Mesenteric fat pad (tissue), 1 donor: ENCODE data around the gene SOD2. TPM values are rescaled to one million over a fixed set of nuclear protein-coding genes. Genes with fewer than 3 reads are reported as not detected.
"Not testable (repeated sequence)": the region's sequence is repeated elsewhere in the genome, so short reads cannot be mapped to it uniquely, and the experiment has no call there.

Experiments
- DNase-seq: peaks from one replicate; pipeline ENCODE4 v3.0.0-alpha.2; 2020; ENCODE audit warnings: low spot score
- total RNA-seq: library from RNA; stranded (reverse); fragmentation: NEBNext Ultra II Directional; extraction: Animal tissue kit (Norgen Biotek cat#: 25700); gene quantifications from one replicate; pipeline ENCODE4 v1.2.1, GENCODE V29; 2021
- donor health status: DM: yes; HTN: yes; CAD: no.

The SOD2 gene
- total RNA-seq, 1 donor from 2014 or later = 1,141 TPM

DNA sequence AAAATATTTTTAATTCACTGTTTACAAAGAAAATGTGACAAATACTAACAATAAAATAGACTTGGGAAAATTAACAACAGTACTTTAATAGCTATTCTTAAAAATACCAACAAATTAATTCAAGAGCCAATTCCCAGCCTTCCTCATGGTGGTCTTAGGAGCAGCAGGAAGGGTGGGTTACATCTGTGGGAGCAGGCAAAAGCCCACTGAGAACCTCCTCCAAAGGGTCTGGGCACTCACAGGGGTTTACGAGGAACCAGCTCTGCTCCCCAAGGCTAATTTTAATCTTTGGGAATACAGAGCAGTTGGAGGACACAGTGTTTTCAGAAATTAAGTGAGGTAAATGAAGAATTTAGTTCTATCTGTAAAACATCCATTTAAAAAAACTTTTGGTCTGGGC lies 10.2 kb downstream of the SOD2 start:
- DNase-seq = no peak

DNA sequence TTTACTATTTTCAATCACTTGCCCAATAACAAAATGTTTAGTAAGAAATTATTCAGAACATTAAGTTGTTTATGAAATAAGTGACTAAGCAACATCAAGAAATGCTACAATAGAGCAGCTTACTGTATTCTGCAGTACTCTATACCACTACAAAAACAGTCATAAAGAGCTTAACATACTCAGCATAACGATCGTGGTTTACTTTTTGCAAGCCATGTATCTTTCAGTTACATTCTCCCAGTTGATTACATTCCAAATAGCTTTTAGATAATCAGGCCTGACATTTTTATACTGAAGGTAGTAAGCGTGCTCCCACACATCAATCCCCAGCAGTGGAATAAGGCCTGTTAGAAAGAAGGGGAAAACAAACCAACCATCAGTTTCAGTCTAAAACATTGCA lies 10.7 kb downstream of the SOD2 start:
- no peak for DNase-seq

DNA sequence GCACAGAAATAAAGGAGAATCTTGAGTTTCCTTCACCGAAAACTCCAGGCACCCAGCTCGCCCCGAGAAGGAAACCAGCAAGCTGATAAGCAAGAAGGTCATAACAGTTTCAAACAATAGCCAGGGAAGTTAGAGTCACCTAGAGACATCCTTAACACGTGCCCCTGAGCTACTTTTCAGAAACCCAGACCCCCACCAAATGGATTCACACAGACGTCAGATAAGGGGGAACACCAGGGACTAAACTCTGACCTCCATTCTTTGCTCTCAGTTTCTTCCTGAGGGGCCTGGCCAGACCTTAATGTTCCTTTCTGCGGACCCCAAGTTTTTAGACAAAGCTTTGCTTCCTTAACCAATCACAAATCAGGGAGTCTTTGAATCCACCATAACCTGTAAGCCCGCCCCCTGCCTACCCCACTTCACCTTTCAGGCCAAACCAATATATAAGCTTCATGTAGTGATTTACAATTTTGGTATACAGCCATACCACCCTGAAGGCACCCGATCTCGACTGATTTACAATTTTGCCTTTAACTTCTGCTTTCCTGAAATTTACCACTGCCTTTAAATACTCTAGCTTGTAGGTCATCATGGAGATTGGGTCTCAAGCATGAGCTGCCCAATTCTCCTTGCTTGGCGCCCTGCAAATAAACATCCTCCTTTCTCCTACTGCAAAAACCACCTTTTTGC lies 11.7 kb downstream of the SOD2 start:
- DNase-seq = no peak

DNA sequence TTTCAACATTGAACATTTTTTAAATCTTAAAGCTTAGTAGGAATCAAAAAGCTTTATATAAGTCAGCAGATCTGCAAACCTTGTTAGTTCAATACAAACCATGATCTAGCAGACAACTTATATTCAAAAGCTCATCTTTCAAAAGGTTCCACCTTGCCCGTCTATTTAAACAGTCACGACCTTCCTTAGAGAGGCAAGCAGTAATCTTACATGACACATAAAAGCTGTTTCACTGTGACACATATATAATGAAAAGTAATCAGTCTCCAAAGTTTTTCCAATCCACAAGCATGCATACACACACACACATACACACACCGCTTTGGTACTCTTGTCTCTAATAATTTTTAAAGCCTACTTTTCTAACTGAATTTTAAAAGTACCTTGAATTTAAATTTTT lies 12.9 kb downstream of the SOD2 start:
- DNase-seq = no peak

DNA sequence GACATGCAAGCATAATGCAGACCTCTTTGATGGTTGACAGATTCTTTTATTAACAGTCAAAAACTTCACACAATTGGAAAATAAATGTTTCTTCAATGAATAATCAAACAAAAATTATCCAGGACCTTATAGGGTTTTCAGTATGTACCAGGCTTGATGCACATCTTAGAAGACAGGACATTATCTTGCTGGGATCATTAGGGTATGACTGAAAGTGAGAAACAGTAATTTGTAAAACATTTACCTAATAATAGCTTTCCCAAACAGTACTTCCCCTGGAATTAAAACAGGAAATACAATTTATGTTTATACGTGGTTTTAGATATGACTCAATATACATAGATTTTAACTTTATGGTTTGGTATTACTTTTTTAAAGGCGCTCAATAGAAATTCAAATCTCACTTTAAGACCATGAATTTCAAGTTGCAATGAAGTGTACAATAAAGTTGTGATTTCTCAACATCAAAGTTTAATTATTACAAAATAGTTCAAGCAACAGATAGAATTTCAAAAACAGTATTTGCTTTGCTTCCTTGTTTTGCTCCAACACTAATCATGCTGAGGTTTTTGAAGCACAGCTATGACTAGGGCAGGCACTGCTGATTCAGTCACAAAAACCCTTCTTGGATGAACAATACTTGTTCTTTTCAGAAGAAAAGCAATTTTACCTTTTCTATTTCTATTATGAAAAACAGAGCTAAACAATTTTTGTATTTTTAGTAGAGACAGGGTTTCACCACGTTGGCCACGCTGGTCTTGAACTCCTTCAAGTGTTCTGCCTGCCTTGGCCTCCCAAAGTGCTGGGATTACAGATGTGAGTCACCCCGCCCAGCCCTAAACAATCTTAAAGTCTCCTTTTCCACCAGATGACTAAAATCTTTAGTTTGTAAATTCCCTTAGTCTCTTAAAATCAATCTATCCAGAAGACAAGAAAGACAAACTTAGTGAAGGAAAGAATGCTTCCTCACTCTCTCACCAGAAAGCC lies 13.7 kb downstream of the SOD2 start:
- DNase-seq = no peak

DNA sequence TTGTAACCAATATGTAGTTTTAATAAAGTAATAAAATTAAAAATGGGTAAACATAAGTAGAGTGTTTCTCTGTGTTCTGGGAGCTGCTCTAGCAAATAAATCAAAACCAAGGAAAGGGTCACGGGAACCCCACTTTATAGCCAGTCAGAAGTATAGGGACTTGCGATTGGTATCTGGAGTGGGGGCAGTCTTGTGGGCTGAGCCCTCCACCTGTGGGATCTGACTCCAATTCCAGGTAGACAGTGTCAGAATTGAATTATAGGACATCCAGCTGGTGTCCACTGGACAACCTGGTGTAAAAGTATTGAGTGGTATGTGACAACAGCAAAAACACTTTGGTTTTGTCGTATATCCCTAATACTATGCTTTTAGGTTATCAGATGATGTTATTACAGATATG lies 14.5 kb downstream of the SOD2 start:
- no peak for DNase-seq

DNA sequence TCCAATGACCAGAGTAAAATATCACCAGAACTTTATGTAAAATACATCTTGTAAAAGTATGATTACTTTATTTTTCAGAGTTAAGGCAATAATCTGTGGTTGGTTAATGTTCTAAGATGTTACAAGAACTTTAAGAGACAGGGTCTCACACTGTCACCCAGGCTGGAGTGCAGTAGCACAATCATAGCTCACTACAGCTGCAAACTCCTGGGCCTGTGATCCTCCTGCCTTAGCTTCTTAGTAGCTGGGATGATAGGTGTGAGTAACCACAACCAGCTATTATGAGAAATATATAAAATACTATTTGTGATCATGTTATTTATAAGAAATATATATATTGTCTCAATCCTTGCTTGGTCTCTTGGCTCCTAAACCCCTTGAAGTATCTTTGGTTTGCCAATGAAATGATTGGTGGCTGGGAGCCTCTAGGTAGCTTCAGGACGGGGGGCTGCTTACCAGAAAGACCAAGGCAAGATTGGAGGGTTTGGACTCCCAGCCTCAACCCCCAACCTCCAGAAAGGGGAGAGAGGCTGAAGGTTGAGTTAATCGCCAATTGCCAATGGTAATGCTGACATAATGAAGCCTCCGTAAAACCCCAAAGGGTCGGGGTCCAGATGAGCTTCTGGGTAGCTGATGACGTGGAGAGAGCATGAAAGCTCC lies 15.4 kb downstream of the SOD2 start:
- no peak for DNase-seq

DNA sequence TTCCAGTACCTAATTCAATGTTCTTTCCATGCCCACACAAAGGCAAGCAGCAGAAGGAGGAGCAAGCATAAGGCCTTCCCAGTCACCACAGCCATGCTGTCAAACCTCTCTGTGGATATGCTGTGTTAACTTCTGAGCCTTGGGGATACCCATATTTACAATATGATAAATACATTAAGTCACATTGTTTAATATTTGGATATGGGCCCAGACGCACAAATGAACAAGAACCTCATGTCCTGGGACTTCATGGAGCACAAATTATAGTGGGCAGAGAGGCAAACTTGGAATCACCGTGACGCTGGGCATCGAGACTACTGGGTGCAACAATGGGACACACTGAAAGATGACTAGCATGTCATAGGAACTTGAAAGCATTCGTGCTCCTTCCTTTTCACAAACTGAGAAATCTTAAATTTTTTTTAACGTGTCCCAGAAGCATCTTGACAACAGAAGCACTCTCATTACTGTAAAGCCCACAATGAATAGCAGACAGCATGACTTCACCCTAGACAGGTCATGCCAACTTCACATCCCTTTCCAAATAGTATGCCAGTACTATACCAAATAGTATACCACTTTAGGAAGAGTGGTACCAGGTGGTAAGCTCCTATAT lies 16.0 kb downstream of the SOD2 start:
- no peak for DNase-seq

DNA sequence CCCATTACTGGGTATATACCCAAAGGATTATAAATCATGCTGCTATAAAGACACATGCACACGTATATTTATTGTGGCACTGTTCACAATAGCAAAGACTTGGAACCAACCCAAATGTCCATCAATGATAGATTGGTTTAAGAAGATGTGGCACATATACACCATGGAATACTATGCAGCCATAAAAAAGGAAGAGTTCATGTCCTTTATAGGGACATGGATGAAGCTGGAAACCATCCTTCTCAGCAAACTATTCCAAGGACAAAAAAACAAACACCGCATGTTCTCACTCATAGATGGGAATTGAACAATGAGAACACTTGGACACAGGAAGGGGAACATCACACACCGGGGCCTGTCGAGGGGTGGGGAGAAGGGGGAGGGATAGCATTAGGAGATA lies 16.8 kb downstream of the SOD2 start:
- DNase-seq = not testable (repeated sequence)

DNA sequence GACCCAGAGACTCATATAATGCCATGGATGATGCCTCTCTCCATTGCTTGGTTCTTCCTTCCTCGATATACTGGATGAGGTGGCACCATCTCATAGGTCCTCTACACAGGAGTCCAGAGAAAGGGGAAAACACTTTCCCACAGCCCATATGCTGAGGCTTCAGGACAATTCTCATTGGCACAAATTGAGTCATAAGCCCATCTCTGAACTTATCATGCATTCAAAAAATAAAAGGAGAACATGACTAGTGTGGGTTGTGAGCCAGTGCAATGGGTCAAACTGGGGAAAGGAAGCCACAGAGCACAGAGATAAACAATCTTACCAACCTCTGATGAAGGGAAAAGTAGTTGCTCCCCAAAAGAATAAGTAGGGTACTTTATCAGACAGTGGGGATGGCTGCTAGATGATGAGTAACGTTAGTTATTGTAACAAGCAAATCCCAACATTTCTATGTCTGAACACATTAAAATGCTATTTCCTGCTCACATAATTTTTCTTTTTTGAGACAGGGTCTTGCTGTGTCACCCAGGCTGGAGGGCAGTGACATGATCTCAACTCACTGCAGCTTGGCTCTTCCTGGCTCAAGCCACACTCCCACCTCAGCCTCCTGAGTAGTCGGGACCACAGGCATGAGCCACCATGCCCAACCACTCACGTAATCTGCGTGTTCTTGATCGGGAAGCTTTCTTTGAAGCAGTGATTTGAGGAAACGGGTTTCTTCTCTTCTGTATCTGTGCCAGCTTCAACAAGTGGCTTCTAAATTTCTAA lies 27.0 kb downstream of the SOD2 start:
- DNase-seq = no peak

DNA sequence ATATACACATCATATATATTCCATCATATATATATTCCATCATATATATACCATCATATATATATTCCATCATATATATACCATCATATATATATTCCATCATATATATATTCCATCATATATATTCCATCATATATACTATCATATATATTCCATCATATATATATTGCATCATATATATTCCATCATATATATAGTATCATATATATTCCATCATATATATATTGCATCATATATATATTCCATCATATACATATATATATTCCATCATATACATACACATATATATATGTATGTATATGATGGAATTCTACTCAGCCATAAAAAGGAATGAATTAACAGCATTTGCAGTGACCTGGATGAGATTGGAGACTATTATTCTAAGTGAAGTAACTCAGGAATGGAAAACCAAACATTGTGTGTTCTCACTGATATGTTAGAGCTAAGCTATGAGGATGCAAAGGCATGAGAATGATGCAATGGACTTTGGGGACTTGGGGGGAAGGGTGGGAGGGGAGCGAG lies 29.6 kb downstream of the SOD2 start:
- DNase-seq = not testable (repeated sequence)

DNA sequence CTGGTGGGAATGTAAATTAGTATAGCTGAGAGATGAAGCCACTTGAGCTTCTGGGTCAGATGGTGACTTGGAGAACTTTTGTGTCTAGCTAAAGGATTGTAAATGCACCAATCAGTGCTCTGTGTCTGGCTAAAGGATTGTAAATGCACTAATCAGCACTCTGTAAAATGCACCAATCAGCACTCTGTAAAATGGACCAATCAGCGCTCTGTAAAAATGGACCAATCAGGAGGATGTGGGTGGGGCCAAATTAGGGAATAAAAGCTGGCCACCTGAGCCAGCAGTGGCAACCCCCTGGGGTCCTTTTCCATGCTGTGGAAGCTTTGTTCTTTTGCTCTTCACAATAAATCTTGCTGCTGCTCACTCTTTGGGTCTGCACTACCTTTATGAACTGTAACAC lies 31.1 kb downstream of the SOD2 start:
- DNase-seq = not testable (repeated sequence)

DNA sequence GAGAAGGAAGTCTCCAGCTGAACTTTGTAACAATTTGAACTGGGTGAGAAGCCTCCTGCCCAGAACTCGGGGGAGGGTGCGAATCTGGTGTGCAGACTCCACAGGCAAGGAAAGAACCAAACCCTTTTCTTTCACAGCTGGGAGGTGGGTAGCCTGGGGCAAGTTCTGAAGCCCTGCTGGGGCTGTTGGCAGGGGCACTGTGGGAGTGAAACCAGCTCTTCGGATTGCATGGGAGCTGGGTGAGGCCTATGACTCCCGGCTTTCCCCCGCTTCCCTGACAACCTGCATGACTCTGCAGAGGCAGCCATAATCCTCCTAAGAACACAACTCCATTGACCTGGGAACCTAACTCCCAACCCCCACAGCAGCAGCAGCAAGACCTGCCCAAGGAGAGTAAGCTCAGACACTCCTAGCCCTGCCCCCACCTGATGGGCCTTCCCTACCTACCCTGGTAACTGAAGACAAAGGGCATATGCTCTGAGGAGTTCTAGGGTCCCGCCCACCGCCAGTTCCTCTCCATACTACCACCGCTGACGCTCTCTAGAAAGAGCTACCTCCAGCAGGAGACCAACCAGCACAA lies 37.5 kb downstream of the SOD2 start:
- DNase-seq = no peak

DNA sequence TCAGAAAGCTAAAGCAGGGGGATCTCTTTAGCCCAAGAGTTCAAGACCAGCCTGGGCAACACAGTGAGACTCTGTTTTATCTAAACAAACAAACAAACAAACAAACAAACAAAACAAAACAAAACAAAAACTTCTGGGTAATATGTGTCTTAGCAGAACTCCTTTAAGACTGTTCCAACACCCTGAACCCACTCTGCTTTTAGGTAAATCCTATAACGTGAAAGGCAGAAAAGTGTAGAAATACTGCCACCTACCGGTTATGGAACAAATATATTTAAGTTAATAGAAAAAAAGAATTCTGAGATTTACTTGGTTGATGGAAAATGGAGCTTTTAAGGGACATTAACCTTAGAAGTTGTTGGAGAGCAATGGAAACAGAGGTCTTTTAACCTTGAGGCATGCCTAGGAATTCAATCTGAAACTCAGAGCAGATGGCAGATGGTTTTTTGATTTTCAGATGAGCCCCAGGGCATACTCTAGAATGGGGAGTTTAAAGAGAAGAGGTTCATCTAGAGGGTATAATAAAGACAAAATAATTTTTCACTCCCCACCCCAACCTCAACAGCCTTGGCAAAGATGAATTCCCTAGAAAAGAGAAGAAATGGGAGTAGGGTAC lies 38.5 kb downstream of the SOD2 start:
- no peak for DNase-seq

DNA sequence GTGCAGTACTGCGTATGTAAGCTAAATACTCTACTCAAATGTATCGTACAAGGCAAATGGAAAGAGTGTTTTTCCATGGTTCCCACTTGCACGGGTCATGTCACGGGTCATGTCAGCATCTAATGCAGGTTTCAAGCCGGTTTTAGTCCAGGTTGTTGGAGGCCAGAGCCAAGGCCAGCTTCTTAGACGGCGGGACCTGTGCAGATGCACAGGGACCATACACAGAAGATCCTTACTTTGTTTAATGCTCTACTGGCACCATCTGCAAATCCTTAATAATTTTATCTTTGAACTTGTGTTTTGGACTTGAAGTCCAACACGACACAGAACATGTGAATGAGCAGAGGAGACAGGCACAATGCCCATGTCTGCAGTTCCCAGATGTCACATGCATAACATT lies 42.7 kb downstream of the SOD2 start:
- DNase-seq = no peak

DNA sequence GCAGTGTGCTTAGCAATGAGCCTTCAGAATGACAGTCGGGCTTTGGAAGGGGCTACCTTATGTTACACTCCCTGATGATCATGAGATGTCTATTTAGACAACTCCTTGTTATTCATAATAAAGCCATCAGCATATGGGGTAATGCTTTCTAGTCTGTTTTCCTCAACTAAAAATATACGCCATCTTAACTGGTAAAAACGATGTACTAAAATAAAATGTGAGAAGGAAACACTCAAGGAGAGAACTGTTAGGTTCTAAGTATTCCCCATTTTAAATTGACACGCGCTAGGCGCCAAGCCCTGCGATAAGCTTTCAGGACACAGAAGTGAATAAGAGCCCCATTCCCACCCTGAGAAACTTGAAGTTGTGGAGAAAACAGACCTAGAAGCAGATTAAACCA lies 43.6 kb downstream of the SOD2 start:
- DNase-seq = no peak

DNA sequence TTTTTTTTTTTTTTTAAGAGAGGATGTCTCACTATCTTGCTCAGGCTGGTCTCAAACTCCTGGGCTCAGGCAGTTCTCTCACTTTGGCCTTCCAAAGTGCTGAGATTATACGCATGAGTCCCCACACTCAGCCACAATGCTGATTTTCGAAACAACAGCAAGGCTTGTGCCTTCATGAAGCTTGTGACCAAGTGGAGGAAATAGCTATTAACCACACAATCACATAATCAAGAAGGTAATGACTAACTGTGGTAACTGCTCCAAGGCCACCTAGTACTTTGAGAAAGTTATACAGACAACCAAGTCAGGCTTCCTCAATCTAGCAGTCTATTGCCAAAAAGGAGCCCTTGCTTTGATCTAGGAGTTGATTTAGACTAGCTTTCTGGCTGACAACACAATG lies 46.3 kb downstream of the SOD2 start:
- DNase-seq = no peak

DNA sequence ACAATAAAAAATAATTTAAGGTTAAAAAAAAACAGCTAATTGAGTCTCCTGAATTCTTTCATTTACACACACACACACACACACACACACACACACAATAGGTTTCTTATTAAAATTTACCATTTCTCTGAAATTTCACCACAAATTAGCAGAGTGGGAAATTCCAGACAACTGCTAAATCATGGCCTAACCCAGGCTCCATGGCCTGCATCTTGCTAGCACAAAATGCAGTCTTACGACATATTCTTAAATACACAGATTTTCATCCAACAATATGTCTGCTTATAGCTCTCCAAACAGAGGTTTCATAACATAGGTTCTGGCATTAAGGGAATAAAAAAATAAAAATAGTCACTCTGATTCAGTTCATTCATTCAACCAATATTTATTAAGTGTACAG lies 46.9 kb downstream of the SOD2 start:
- no peak for DNase-seq

DNA sequence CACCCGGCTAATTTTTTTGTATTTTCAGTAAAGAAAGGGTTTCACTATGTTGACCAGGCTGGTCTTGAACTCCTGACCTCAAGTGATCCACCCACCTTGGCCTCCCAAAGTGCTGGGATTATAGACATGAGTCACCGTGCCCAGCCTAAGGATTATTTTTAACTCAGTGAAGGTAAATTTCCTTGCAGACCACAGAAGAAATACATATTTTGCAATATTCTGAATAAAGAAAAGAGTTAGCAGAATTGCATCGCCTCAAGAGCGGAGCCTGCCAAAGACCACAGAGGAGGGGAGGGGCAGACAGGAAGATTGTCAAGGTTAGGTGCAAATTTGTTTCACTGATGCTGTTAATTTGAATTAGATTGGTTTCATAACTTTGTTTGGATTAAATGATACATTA lies 47.4 kb downstream of the SOD2 start:
- DNase-seq = no peak
